HepG2 (cell line): Measurements from ENCODE around the gene IFNG. TPM values are rescaled to one million over a fixed set of nuclear protein-coding genes. Genes with fewer than 3 reads are reported as not detected.
"Not testable (repeated sequence)": the region's sequence is repeated elsewhere in the genome, so short reads cannot be mapped to it uniquely, and the experiment has no call there.

ENCODE experiments used
- ATAC-seq: fragments of 200-7000 bp; cut with Tn5 transposase; 3 replicates; pipeline ENCODE4 v1.9.1; 2020; ENCODE audit warnings: mild to moderate bottlenecking, moderate library complexity
- BruUV-seq: library from RNA; stranded (reverse); fragments of 400-500 nt; replicated peaks from 2 replicates; lab custom pipeline; 2021; lab: Mats Ljungman, UMichigan
- CTCF ChIA-PET: fragments of 300-600 bp; formaldehyde crosslinking; extraction: SDS; loops from one replicate; lab custom pipeline; 2021; ENCODE audit warnings: low total read pairs, inconsistent platforms, low intra/inter-chr PET ratio; lab: Yijun Ruan, JAX
- POLR2A ChIA-PET: fragments of 350-600 bp; sonication (Branson Sonifier 250); formaldehyde crosslinking; loops from one replicate; lab custom pipeline; 2020; ENCODE audit warnings: antibody characterized with exemption, inconsistent platforms; lab: Yijun Ruan, JAX
- DNase-seq: peaks from one replicate; pipeline ENCODE4 v3.0.0-alpha.2; 2015; ENCODE audit warnings: low spot score
- FAIRE-seq: peaks from 3 replicates; lab custom pipeline; 2011; peaks lifted over from hg19 to GRCh38; lab: Jason Lieb, UNC
- H2AFZ ChIP-seq: one replicate; pipeline ENCODE4 v1.6.1; 2011; ENCODE audit warnings: low read length, inconsistent platforms
- H3K27ac ChIP-seq: fragments of 300-600 bp; 3 replicates; pipeline ENCODE4 v1.8.0; 2011; ENCODE audit warnings: mixed run types, mild to moderate bottlenecking, mixed read lengths, low read length, inconsistent platforms; ENCODE audit not compliant: insufficient read depth; ENCODE audit errors: extremely low read length
- H3K27me3 ChIP-seq, 2 experiments: fragments of 200-600 bp in 1 of 2; 2 replicates in 1 of 2; 3 replicates in 1 of 2; pipeline versions ENCODE4 v1.6.0 to v1.8.0; 2011; ENCODE audit warnings: low read length in 2 of 2, mild to moderate bottlenecking in 2 of 2, moderate library complexity in 2 of 2, inconsistent platforms in 1 of 2; ENCODE audit not compliant: insufficient read depth in 2 of 2, control insufficient read depth in 1 of 2
- H3K36me3 ChIP-seq, 2 experiments: fragments of 200-600 bp in 1 of 2; replicated peaks in 1 of 2; 2 replicates in 1 of 2; 3 replicates in 1 of 2; pipeline versions ENCODE4 v1.5.1 to v1.8.0; 2011; ENCODE audit warnings: low read length in 2 of 2, inconsistent platforms in 1 of 2; ENCODE audit not compliant: insufficient read depth in 2 of 2, control insufficient read depth in 1 of 2
- H3K4me1 ChIP-seq: 2 replicates; pipeline ENCODE4 v1.5.1; 2012; ENCODE audit warnings: low read length, inconsistent platforms; ENCODE audit not compliant: insufficient read depth
- H3K4me2 ChIP-seq: 2 replicates; pipeline ENCODE4 v1.6.0; 2011; ENCODE audit warnings: low read depth, low read length, inconsistent platforms
- H3K4me3 ChIP-seq, 3 experiments: fragments of 200-600 bp in 1 of 3; sonication (generic), shearing (Covaris generic) in 1 of 3; replicated peaks in 1 of 3; 2 replicates each; pipeline ENCODE4 v1.5.1; 2011 to 2016; ENCODE audit warnings: low read length in 3 of 3, inconsistent platforms in 2 of 3, low read depth in 2 of 3, mild to moderate bottlenecking in 2 of 3, control low read depth in 1 of 3, mixed read lengths in 1 of 3; ENCODE audit not compliant: insufficient read depth in 1 of 3
- H3K79me2 ChIP-seq: one replicate; pipeline ENCODE4 v1.6.1; 2011; ENCODE audit warnings: low read length, inconsistent platforms; ENCODE audit not compliant: insufficient read depth
- H3K9ac ChIP-seq: 2 replicates; pipeline ENCODE4 v1.6.0; 2011; ENCODE audit warnings: mild to moderate bottlenecking, low read depth, low read length, inconsistent platforms; ENCODE audit not compliant: insufficient read depth
- H3K9me3 ChIP-seq: 2 replicates; pipeline ENCODE4 v1.5.1; 2012; ENCODE audit warnings: mild to moderate bottlenecking, low read length
- H4K20me1 ChIP-seq: 2 replicates; pipeline ENCODE4 v1.6.0; 2011; ENCODE audit warnings: inconsistent platforms, mild to moderate bottlenecking, low read length, moderate library complexity; ENCODE audit not compliant: insufficient read depth
- CBX1 ChIP-seq: IDR thresholded peaks from one replicate; pipeline ENCODE4 v1.6.1; 2016; ENCODE audit warnings: antibody characterized with exemption, low read depth
- GZF1 ChIP-seq: sonication (generic); formaldehyde crosslinking; IDR thresholded peaks from 2 replicates; pipeline ENCODE4 v1.5.1; 2020; ENCODE audit warnings: mild to moderate bottlenecking, missing genetic modification reagents
- KAT7 ChIP-seq: IDR thresholded peaks from 2 replicates; pipeline ENCODE4 v1.6.1; 2018; ENCODE audit warnings: borderline replicate concordance, missing compliant biosample characterization
- SSRP1 ChIP-seq: IDR thresholded peaks from 2 replicates; pipeline ENCODE4 v1.6.1; 2016; ENCODE audit warnings: control low read depth
- TBX2 ChIP-seq: sonication (generic); formaldehyde crosslinking; IDR thresholded peaks from 2 replicates; pipeline ENCODE4 v1.5.0; 2020; ENCODE audit warnings: missing genetic modification reagents, mild to moderate bottlenecking, borderline replicate concordance
- ZBTB8A ChIP-seq: sonication (generic); formaldehyde crosslinking; IDR thresholded peaks from 2 replicates; pipeline ENCODE4 v1.4.0; 2020; ENCODE audit warnings: mild to moderate bottlenecking, low read depth, missing genetic modification reagents, borderline replicate concordance
- WGBS: methylation state at CpG from one replicate; pipeline ENCODE4 v1.1.6; 2017; ENCODE audit warnings: low lambda C conversion rate; 5-methylcytosine and 5-hydroxymethylcytosine counted together
- in situ Hi-C: cut with HindIII; loops from 2 replicates; pipeline ENCODE4 v1.10.0; 2017; ENCODE audit warnings: low pct_unique_long_range_greater_than_20kb; ENCODE audit not compliant: extremely low pct_ligation_motif_present
- intact Hi-C: fragments of 100-400 bp; cut with micrococcal nuclease; formaldehyde crosslinking; loops from one replicate; pipeline ENCODE4 v1.10.0; 2022; ENCODE audit not compliant: unreplicated experiment
- polyA plus RNA-seq, 8 experiments: library from polyadenylated mRNA; depleted of rRNA in 3 of 8; stranded (reverse) in 7 of 8; unstranded in 1 of 8; fragments of >200 nt; fragmentation: Illumina TruSeq in 4 of 8; extraction: Trizol in 4 of 8; gene quantifications; 2 replicates each; pipeline versions ENCODE4 v1.2.1 to v1.2.3, GENCODE V29; 2011 to 2016; ENCODE audit warnings: low read depth in 4 of 8, missing spikeins in 1 of 8, mixed read lengths in 1 of 8; ENCODE audit not compliant: insufficient read depth in 1 of 8
- total RNA-seq, 5 experiments: library from RNA; depleted of rRNA; stranded (reverse); fragments of >200 nt; fragmentation: Illumina TruSeq; extraction: Trizol; gene quantifications; 2 replicates each; pipeline ENCODE4 v1.2.3, GENCODE V29; 2016; ENCODE audit warnings: low read depth in 1 of 5
- TF ChIP-seq, protein P1 (sequence below): sonication (generic); formaldehyde crosslinking; IDR thresholded peaks from 2 replicates; pipeline ENCODE4 v1.4.0; 2020; ENCODE audit warnings: missing genetic modification reagents

The IFNG gene
- total and polyA plus RNA-seq, 2 of the 13 experiments (the other 11 are each of a cell fraction or from before 2014, with no cell fraction given), result not detected

GRCh38 chr12:68209048-68209728, 49.6 kb upstream of the IFNG start:
- H2AFZ ChIP-seq, H3K79me2 ChIP-seq, H3K27me3 ChIP-seq, H3K27ac ChIP-seq, in situ Hi-C loops, CTCF ChIA-PET, ATAC-seq, H3K4me1 ChIP-seq, DNase-seq, POLR2A ChIA-PET, intact Hi-C loops, H3K4me2 ChIP-seq, H3K36me3 ChIP-seq, H3K9ac ChIP-seq, H3K4me3 ChIP-seq, H3K9me3 ChIP-seq, BruUV-seq, FAIRE-seq, H4K20me1 ChIP-seq: not testable (repeated sequence)
- WGBS, result 17% methylated on average over 8 of the region's 12 CpGs

DNA sequence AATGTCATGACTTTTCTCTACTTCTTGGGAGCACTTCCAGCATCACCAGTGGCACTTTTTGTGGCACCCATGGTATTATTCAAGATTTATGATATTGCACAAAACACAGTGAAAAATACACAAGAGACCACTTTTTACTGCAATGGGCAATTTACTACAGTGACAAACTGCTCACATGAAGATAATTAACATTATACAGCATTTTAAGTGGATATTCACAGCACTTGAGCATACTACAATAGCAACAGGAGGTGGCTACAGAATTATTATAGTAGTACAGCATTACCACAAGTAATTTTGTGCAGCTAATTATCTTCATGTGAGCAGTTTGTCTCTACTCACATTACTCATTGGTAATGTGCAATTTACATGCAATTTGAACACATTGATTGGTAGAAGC, 47.7 kb upstream of the IFNG start:
- no peak for ATAC-seq
- no peaks in the 10 kb centered on the region; a peak in 1 of 5 replicates for H3K27me3 ChIP-seq

More for the DNA sequence above, 47.7 kb upstream of the IFNG start:
- ChIA-PET POLR2A (no interaction called here), CTCF (no interaction called here)
- Histone ChIP-seq H4K20me1 (no peaks in the 10 kb centered on the region), H3K36me3 (no peaks in the 10 kb centered on the region), H3K9me3 (no peaks in the 10 kb centered on the region), H3K4me3 (no peak overlapping the region), H3K4me1 (no peaks in the 10 kb centered on the region), H2AFZ (no peak overlapping the region), H3K4me2 (no peak overlapping the region), H3K27ac (no peak overlapping the region), H3K9ac (no peak overlapping the region), H3K79me2 (no peaks in the 10 kb centered on the region)
- intact Hi-C loops, result no loop called here
- TF ChIP-seq TBX2 (CRISPR knock-in tag) (no peak), KAT7 (no peak), CBX1 (no peak), SSRP1 (no peak), ZBTB8A (CRISPR knock-in tag) (no peak), GZF1 (no peak)
- TF ChIP-seq, protein P1, sequence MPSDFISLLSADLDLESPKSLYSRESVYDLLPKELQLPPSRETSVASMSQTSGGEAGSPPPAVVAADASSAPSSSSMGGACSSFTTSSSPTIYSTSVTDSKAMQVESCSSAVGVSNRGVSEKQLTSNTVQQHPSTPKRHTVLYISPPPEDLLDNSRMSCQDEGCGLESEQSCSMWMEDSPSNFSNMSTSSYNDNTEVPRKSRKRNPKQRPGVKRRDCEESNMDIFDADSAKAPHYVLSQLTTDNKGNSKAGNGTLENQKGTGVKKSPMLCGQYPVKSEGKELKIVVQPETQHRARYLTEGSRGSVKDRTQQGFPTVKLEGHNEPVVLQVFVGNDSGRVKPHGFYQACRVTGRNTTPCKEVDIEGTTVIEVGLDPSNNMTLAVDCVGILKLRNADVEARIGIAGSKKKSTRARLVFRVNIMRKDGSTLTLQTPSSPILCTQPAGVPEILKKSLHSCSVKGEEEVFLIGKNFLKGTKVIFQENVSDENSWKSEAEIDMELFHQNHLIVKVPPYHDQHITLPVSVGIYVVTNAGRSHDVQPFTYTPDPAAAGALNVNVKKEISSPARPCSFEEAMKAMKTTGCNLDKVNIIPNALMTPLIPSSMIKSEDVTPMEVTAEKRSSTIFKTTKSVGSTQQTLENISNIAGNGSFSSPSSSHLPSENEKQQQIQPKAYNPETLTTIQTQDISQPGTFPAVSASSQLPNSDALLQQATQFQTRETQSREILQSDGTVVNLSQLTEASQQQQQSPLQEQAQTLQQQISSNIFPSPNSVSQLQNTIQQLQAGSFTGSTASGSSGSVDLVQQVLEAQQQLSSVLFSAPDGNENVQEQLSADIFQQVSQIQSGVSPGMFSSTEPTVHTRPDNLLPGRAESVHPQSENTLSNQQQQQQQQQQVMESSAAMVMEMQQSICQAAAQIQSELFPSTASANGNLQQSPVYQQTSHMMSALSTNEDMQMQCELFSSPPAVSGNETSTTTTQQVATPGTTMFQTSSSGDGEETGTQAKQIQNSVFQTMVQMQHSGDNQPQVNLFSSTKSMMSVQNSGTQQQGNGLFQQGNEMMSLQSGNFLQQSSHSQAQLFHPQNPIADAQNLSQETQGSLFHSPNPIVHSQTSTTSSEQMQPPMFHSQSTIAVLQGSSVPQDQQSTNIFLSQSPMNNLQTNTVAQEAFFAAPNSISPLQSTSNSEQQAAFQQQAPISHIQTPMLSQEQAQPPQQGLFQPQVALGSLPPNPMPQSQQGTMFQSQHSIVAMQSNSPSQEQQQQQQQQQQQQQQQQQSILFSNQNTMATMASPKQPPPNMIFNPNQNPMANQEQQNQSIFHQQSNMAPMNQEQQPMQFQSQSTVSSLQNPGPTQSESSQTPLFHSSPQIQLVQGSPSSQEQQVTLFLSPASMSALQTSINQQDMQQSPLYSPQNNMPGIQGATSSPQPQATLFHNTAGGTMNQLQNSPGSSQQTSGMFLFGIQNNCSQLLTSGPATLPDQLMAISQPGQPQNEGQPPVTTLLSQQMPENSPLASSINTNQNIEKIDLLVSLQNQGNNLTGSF (CRISPR knock-in tag), result no peak
- FAIRE-seq (no peak), DNase-seq (no peak)
- BruUV-seq, result no TSS peak
- in situ Hi-C loops, result no loop called here
